Keratinocyte (primary cell): ENCODE data around the gene ZNF423.

Source experiments
- EZH2 ChIP-seq: IDR thresholded peaks from one replicate; pipeline ENCODE4 v1.6.1; 2012; ENCODE audit warnings: inconsistent platforms, mild to moderate bottlenecking, low read length, moderate library complexity
- TF ChIP-seq, protein P1 (sequence below), 3 experiments: IDR thresholded peaks in 1 of 3; conservative IDR thresholded peaks in 1 of 3; optimal IDR thresholded peaks in 1 of 3; 2 replicates in 2 of 3; 3 replicates in 1 of 3; pipeline versions ENCODE3 to v1.5.1; 2011; ENCODE audit warnings: low read length in 3 of 3, mild to moderate bottlenecking in 3 of 3, moderate library complexity in 2 of 3, control low read depth in 1 of 3, inconsistent platforms in 1 of 3; ENCODE audit not compliant: insufficient read depth in 2 of 3; ENCODE audit errors: extremely low read depth in 1 of 3

GRCh38 chr16:49578435-49579024, 277.4 kb downstream of the ZNF423 start:
- TF ChIP-seq, protein P1, sequence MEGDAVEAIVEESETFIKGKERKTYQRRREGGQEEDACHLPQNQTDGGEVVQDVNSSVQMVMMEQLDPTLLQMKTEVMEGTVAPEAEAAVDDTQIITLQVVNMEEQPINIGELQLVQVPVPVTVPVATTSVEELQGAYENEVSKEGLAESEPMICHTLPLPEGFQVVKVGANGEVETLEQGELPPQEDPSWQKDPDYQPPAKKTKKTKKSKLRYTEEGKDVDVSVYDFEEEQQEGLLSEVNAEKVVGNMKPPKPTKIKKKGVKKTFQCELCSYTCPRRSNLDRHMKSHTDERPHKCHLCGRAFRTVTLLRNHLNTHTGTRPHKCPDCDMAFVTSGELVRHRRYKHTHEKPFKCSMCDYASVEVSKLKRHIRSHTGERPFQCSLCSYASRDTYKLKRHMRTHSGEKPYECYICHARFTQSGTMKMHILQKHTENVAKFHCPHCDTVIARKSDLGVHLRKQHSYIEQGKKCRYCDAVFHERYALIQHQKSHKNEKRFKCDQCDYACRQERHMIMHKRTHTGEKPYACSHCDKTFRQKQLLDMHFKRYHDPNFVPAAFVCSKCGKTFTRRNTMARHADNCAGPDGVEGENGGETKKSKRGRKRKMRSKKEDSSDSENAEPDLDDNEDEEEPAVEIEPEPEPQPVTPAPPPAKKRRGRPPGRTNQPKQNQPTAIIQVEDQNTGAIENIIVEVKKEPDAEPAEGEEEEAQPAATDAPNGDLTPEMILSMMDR (optimal IDR thresholded peaks at IDR 0.05 in 1 of 3, IDR thresholded peaks at IDR 0.05 in 1 of 3, conservative IDR thresholded peaks at IDR 0.05 in 1 of 3; ENCODE audit: extremely low read depth in 1 of 3, insufficient read depth in 2 of 3, low read length in 3 of 3), result no peak
- no peak for TF ChIP-seq EZH2
